Stomach smooth muscle (tissue), 2 donors: ENCODE data around the gene HRH2.
A peak's percentile ranks its signal among the peaks of the same experiment; 100 is the strongest.
"Not testable (repeated sequence)": the region's sequence is repeated elsewhere in the genome, so short reads cannot be mapped to it uniquely, and the experiment has no call there.

Source experiments
- H3K27ac ChIP-seq: one replicate; pipeline ENCODE4 v1.7.0; 2013; ENCODE audit warnings: mild to moderate bottlenecking, low read length, inconsistent platforms
- H3K27me3 ChIP-seq, 2 donors: one replicate each; pipeline ENCODE4 v1.7.0; 2013; ENCODE audit warnings: low read length in 2 of 2; ENCODE audit not compliant: insufficient read depth in 2 of 2, control insufficient read depth in 1 of 2
- H3K36me3 ChIP-seq, 2 donors: one replicate each; pipeline ENCODE4 v1.7.0; 2013; ENCODE audit warnings: low read length in 2 of 2; ENCODE audit not compliant: control insufficient read depth in 2 of 2, insufficient read depth in 2 of 2
- H3K4me1 ChIP-seq: one replicate; pipeline ENCODE4 v1.7.0; 2013; ENCODE audit warnings: low read length; ENCODE audit not compliant: control insufficient read depth, insufficient read depth
- H3K4me3 ChIP-seq, 2 donors: one replicate each; pipeline ENCODE4 v1.7.0; 2013; ENCODE audit warnings: low read length in 2 of 2
- H3K9ac ChIP-seq, 2 donors: one replicate each; pipeline ENCODE4 v1.7.0; 2013; ENCODE audit warnings: low read length in 2 of 2, mild to moderate bottlenecking in 1 of 2
- H3K9me3 ChIP-seq, 2 donors: one replicate each; pipeline ENCODE4 v1.7.0; 2013; ENCODE audit warnings: low read length in 2 of 2; ENCODE audit not compliant: control insufficient read depth in 2 of 2
- donor health status: healthy.
- donor health status: Pancreatic carcinoma.

Gene HRH2

DNA sequence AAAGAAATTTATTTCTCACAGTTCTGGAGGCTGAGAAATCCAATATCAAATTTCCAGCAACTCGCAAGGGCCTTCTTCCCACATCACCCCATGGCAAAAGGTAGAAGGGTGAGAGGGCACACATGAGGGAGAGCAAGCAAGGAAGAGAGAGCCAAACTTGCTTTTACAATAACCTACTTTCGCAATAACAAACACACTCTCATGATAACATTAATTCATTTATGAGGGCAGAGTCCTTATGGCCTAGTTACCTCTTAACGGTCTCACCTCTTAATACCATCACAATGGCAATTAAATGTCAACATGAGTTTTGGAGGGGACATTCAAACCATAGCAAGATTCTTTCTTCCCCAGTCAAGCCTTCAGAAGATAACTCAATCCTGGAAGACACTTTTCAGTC lies 11.6 kb upstream of the HRH2 start:
- no peaks in the 10 kb centered on the region for H3K4me1 ChIP-seq
- H3K27ac ChIP-seq: no peak overlapping the region
- H3K4me3 ChIP-seq: no peak overlapping the region
- H3K36me3 ChIP-seq: no peaks in the 10 kb centered on the region
- peaks cover 12 to 16% of the 10 kb centered on the region in 2 donors for H3K9me3 ChIP-seq
- no peaks in the 10 kb centered on the region for H3K27me3 ChIP-seq
- no peak overlapping the region for H3K9ac ChIP-seq

GRCh38 chr5:175649967-175650366 lies 7.9 kb upstream of the HRH2 start:
- H3K36me3 ChIP-seq: no peaks in the 10 kb centered on the region
- no peak overlapping the region for H3K9ac ChIP-seq
- no peak overlapping the region for H3K4me3 ChIP-seq
- H3K27me3 ChIP-seq: peaks cover 0 to 3% of the 10 kb centered on the region in 2 donors
- no peaks in the 10 kb centered on the region for H3K4me1 ChIP-seq
- peaks cover 12% of the 10 kb centered on the region in 2 donors for H3K9me3 ChIP-seq
- H3K27ac ChIP-seq: no peak overlapping the region

DNA sequence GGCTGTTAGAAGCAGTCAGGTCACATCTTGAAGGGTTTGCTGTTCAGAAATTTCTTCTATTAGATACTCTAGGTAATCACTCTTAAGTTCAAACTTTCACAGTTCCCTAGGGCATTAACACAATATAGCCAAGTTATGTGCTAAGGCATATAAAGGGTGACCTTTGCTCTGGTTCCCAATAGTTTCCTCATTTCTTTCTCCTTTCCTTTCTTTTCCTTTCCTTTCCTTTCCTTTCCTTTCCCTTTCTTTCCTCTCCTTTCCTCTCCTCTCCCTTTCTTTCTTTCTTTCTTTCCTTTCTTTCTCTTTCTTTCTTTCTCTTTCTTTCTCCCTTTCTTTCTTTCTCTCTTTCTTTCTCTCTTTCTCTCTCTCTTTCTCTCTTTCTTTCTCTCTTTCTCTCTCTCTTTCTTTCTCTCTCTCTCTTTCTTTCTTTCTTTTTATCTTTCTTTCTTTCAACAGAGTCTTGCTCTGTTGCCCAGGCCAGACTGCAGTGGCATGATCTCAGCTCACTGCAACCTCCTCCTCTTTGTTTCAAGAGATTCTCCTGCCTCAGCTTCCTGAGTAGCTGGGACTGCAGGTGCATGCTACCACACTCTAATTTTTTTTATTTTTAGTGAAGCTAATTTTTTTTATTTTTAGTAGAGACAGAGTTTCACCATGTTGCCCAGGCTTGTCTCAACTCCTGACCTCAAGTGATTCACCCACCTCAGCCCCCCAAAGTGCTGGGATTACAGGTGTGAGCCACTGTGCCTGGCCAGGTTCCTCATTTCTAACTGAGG lies 7.3 kb upstream of the HRH2 start:
- H3K4me1 ChIP-seq, H3K27ac ChIP-seq, H3K9ac ChIP-seq, H3K27me3 ChIP-seq, H3K4me3 ChIP-seq, H3K36me3 ChIP-seq: not testable (repeated sequence)
- H3K9me3 ChIP-seq: peaks cover 12% of the 10 kb centered on the region in 2 donors

DNA sequence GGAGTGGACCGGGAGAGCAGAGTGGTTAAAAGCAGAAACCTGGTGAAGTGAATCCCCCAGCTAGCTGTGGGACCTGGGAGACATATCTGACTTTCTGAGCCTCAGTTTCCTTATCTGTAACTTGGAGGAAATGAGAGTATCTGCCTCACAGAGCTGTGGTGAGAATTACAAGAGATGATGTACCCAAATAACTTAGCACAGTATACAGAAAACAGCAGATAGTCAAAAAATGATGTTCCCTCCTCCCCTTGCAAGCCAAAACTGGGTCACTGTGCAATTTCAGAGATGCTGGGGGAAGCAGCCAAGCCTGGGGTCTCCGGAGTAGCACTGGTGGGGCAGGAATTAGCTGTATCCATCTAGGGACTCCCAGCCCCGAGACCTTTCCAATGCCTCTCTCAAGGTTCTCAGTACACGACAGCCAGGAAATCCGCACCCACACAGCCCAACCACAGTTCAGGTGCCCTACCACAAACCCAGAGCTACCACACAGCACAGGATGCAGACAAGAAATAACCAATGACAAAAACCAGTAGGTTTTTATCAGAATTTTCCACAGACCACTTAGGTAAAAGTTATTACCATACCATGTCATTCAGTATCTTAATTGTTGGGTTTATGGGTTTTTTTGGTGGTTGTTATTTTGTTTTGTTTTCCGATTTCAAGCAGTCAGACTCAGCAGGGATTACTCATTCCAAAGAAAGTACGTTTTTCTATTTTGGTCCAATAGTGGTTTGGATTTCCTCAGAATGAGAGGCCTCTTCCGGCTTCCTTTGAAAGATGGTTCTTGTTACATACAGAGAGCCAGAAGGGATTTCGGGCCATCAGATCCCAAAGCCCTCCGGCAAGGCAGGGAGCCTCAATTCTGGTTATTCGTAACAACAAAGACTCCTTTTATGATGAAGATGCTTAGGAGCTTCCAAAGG lies 4.9 kb upstream of the HRH2 start:
- H3K36me3 ChIP-seq: no peaks in the 10 kb centered on the region
- H3K9me3 ChIP-seq: peaks cover 0 to 7% of the 10 kb centered on the region in 2 donors
- peaks cover 2% of the 10 kb centered on the region for H3K4me1 ChIP-seq
- no peak overlapping the region for H3K9ac ChIP-seq
- H3K27me3 ChIP-seq: peaks cover 7 to 11% of the 10 kb centered on the region in 2 donors
- no peak overlapping the region for H3K27ac ChIP-seq
- no peak overlapping the region for H3K4me3 ChIP-seq

GRCh38 chr5:175653763-175654162 lies 4.1 kb upstream of the HRH2 start:
- no peak overlapping the region for H3K27ac ChIP-seq
- no peak overlapping the region for H3K4me3 ChIP-seq
- H3K27me3 ChIP-seq: peaks cover 13 to 17% of the 10 kb centered on the region in 2 donors
- peaks cover 0 to 7% of the 10 kb centered on the region in 2 donors for H3K9me3 ChIP-seq
- H3K4me1 ChIP-seq: peaks cover 9% of the 10 kb centered on the region
- H3K9ac ChIP-seq: no peak overlapping the region
- no peaks in the 10 kb centered on the region for H3K36me3 ChIP-seq

GRCh38 chr5:175654339-175654738 lies 3.5 kb upstream of the HRH2 start:
- H3K9me3 ChIP-seq: peaks cover 0 to 7% of the 10 kb centered on the region in 2 donors
- H3K9ac ChIP-seq: no peak overlapping the region
- no peaks in the 10 kb centered on the region for H3K36me3 ChIP-seq
- peaks cover 9% of the 10 kb centered on the region for H3K4me1 ChIP-seq
- H3K27ac ChIP-seq: no peak overlapping the region
- H3K27me3 ChIP-seq: peaks cover 16 to 19% of the 10 kb centered on the region in 2 donors
- H3K4me3 ChIP-seq: no peak overlapping the region

- H3K27me3 ChIP-seq: peaks cover 16 to 24% of the 10 kb centered on the region in 2 donors
Observed at GRCh38 chr5:175654807-175655206, 3.1 kb upstream of the HRH2 start.

DNA sequence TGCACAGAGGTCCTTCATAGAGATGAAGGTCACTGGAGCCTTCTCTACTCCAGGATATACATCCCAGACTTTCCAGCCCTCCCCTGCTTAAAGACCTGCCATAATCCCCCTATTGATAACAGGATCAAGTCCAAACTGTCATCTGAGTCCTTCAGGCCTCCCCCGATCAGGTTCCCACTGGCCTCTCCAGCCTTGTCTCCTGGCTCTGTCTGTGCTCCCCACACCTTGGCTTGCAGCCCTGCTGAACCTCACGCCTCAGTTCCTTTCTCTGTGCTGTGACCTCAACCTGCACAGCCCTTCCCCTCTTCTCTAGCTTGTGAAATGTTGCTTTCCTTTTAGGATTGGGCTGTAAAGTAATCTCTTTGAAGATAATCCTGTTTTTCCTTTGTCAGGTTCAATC lies 2.5 kb upstream of the HRH2 start:
- no peak overlapping the region for H3K27ac ChIP-seq
- H3K27me3 ChIP-seq: peaks cover 16 to 26% of the 10 kb centered on the region in 2 donors
- H3K4me1 ChIP-seq: peaks cover 9% of the 10 kb centered on the region
- H3K9ac ChIP-seq: no peak overlapping the region
- no peaks in the 10 kb centered on the region for H3K36me3 ChIP-seq
- H3K9me3 ChIP-seq: no peaks in the 10 kb centered on the region
- H3K4me3 ChIP-seq: no peak overlapping the region

More at GRCh38 chr5:175654807-175655206, 3.1 kb upstream of the HRH2 start:
- Histone ChIP-seq H3K36me3 (no peaks in the 10 kb centered on the region), H3K4me1 (peaks cover 9% of the 10 kb centered on the region), H3K9ac (no peak overlapping the region), H3K4me3 (no peak overlapping the region), H3K27ac (no peak overlapping the region), H3K9me3 (peaks cover 0 to 6% of the 10 kb centered on the region in 2 donors)

DNA sequence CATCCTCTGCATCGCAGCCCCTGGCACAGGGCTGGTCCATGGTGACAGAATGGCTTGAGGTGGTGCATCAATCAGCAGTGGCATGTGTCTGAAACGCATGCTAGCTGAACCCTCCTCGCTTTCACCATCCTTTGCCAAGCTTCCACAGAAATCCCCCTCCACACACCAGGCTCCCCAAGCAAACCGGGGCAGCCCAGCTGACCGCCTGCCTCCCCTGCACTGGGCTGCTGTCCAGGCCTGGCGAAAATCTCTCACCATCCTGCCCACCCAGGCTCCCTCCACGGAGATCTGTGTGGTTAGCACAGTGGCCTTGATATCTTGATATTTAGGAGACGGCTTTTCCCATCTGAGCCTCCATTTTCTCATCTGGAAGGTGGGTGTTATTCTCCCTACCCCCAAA lies 905 bp upstream of the HRH2 start:
- Histone ChIP-seq H3K4me1 (peaks cover 9% of the 10 kb centered on the region), H3K4me3 (no peak overlapping the region), H3K27me3 (peaks cover 16 to 30% of the 10 kb centered on the region in 2 donors), H3K27ac (no peak overlapping the region), H3K9me3 (no peaks in the 10 kb centered on the region), H3K36me3 (no peaks in the 10 kb centered on the region), H3K9ac (no peak overlapping the region)

DNA sequence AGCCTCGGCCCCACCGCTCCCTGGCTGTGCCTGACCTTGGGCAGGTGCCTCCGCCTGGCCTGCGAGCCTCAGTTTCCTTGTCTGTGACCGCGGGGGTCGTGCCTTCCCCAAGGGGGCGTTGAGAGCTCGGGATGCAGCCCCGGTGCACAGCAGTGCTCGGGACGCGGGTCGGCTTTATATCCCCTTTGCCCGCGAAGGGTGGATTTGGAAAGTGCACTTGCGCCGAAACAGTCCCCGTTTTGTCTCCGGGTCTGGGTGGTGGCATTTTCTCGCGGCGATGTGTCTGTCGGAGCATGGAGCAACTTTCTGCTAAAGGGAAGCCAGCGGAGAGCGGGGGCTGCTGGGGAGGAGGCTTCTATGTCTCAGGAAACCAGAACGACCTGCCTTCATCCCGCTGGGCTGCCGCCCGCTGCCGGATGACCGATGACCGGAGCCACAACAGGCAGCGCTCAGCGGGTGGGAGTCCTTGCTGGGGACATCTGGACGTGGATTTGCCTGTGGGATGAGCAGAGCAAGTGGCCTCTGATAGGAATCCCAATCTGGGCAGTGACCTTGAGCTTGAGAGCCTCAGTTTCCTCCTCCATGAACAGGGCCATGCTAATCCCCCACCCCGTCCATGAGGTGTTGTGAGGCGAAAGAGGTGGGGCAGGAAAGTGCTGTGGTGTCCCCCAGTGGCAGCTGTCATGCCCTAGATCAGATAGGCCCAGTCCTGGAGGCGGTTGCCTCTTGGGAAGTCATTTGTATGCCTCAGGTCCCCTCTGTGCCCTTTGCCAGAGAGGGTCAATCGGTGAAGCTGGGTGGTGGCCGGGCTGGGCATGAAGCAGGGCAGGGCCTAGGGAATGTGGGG lies 651 bp downstream of the HRH2 start:
- Histone ChIP-seq H3K4me3 (peak overlapping the region; percentile 32 to 64), H3K27me3 (peaks cover 16 to 29% of the 10 kb centered on the region in 2 donors), H3K36me3 (no peaks in the 10 kb centered on the region), H3K27ac (no peak overlapping the region), H3K4me1 (peaks cover 10% of the 10 kb centered on the region), H3K9ac (peak overlapping the region in 1 of 2 donors; percentile 27), H3K9me3 (no peaks in the 10 kb centered on the region)
